HepG2 (cell line): ENCODE data around the gene INHA. TPM values are rescaled to one million over a fixed set of nuclear protein-coding genes. Genes with fewer than 3 reads are reported as not detected.

Experiments
- ARID3A ChIP-seq: IDR thresholded peaks from 2 replicates; pipeline ENCODE4 v1.6.1; 2012; ENCODE audit warnings: low read depth, low read length, improper control_type of control experiment
- CCDC6 ChIP-seq: sonication (generic); formaldehyde crosslinking; IDR thresholded peaks from 2 replicates; pipeline ENCODE4 v1.8.1; 2022; ENCODE audit warnings: mild to moderate bottlenecking, missing genetic modification reagents, moderate library complexity
- CEBPG ChIP-seq: IDR thresholded peaks from 2 replicates; pipeline ENCODE4 v1.6.1; 2016
- CTCF ChIP-seq: sonication (generic); formaldehyde crosslinking; IDR thresholded peaks from 2 replicates; pipeline ENCODE4 v1.5.0; 2020; ENCODE audit warnings: mild to moderate bottlenecking, missing genetic modification reagents, moderate library complexity
- FOXK2 ChIP-seq: fragments of 450-650 bp; IDR thresholded peaks from 2 replicates; pipeline ENCODE4 v1.6.1; 2016
- GMEB1 ChIP-seq: sonication (generic); formaldehyde crosslinking; IDR thresholded peaks from 2 replicates; pipeline ENCODE4 v1.5.1; 2020; ENCODE audit warnings: missing genetic modification reagents, mild to moderate bottlenecking, borderline replicate concordance
- KLF6 ChIP-seq: IDR thresholded peaks from 2 replicates; pipeline ENCODE4 v1.8.0; 2016; ENCODE audit warnings: missing biosample characterization, missing genetic modification reagents
- NCOR1 ChIP-seq: fragments of 200-600 bp; sonication (generic); IDR thresholded peaks from 2 replicates; pipeline ENCODE4 v1.7.0; 2017; ENCODE audit warnings: antibody characterized with exemption, low read length, borderline replicate concordance
- PRMT3 ChIP-seq: sonication (generic); formaldehyde crosslinking; IDR thresholded peaks from 2 replicates; pipeline ENCODE4 v1.8.1; 2022; ENCODE audit warnings: low read depth, mild to moderate bottlenecking, moderate library complexity, missing genetic modification reagents, borderline replicate concordance
- RORA ChIP-seq: sonication (generic); formaldehyde crosslinking; IDR thresholded peaks from 2 replicates; pipeline ENCODE4 v1.5.0; 2020; ENCODE audit warnings: mild to moderate bottlenecking, missing genetic modification reagents, moderate library complexity
- RXRB ChIP-seq: IDR thresholded peaks from 2 replicates; pipeline ENCODE4 v1.6.1; 2016; ENCODE audit warnings: borderline replicate concordance, missing genetic modification reagents, missing compliant biosample characterization
- SIN3A ChIP-seq: IDR thresholded peaks from 2 replicates; pipeline ENCODE4 v1.6.1; 2011; ENCODE audit warnings: low read depth, mild to moderate bottlenecking, control low read depth, low read length, borderline replicate concordance
- SMC3 ChIP-seq: IDR thresholded peaks from 2 replicates; pipeline ENCODE4 v1.6.1; 2011; ENCODE audit warnings: low read length, improper control_type of control experiment
- SUZ12 ChIP-seq: fragments of 150-350 bp; IDR thresholded peaks from 2 replicates; pipeline ENCODE4 v1.6.1; 2014; ENCODE audit warnings: low read depth, low read length
- ZNF350 ChIP-seq: sonication (generic); formaldehyde crosslinking; IDR thresholded peaks from 2 replicates; pipeline ENCODE4 v1.4.0; 2020; ENCODE audit warnings: mild to moderate bottlenecking, low read depth, missing genetic modification reagents, borderline replicate concordance
- ZNF558 ChIP-seq: sonication (generic); formaldehyde crosslinking; IDR thresholded peaks from 2 replicates; pipeline ENCODE4 v1.9.0; 2022; ENCODE audit warnings: mild to moderate bottlenecking, missing genetic modification reagents, borderline replicate concordance
- ZNF574 ChIP-seq: sonication (generic); formaldehyde crosslinking; IDR thresholded peaks from 2 replicates; pipeline ENCODE4 v1.4.0; 2020; ENCODE audit warnings: missing genetic modification reagents
- ZNF644 ChIP-seq: IDR thresholded peaks from 2 replicates; pipeline ENCODE4 v1.6.1; 2016; ENCODE audit warnings: low read depth
- polyA plus RNA-seq, 8 experiments: library from polyadenylated mRNA; depleted of rRNA in 3 of 8; stranded (reverse) in 7 of 8; unstranded in 1 of 8; fragments of >200 nt; fragmentation: Illumina TruSeq in 4 of 8; extraction: Trizol in 4 of 8; gene quantifications; 2 replicates each; pipeline versions ENCODE4 v1.2.1 to v1.2.3, GENCODE V29; 2011 to 2016; ENCODE audit warnings: low read depth in 4 of 8, missing spikeins in 1 of 8, mixed read lengths in 1 of 8; ENCODE audit not compliant: insufficient read depth in 1 of 8
- total RNA-seq, 5 experiments: library from RNA; depleted of rRNA; stranded (reverse); fragments of >200 nt; fragmentation: Illumina TruSeq; extraction: Trizol; gene quantifications; 2 replicates each; pipeline ENCODE4 v1.2.3, GENCODE V29; 2016; ENCODE audit warnings: low read depth in 1 of 5
- TF ChIP-seq, protein P1 (sequence below): sonication (generic); formaldehyde crosslinking; IDR thresholded peaks from 2 replicates; pipeline ENCODE4 v1.4.0; 2020; ENCODE audit warnings: missing genetic modification reagents, borderline replicate concordance

Gene INHA
- total and polyA plus RNA-seq, 2 of the 13 experiments (the other 11 are each of a cell fraction or from before 2014, with no cell fraction given) = 4.1 to 15.2 TPM

GRCh38 chr2:219545943-219546352, 26.2 kb upstream of the INHA start (continued):
- TF ChIP-seq RORA (CRISPR knock-in tag) (no peak), GMEB1 (CRISPR knock-in tag) (peak; percentile 32; the same call in 1 of the 2 replicates), PRMT3 (CRISPR knock-in tag) (no peak), SUZ12 (no peak), FOXK2 (no peak), CEBPG (CRISPR knock-in tag) (peak; percentile 93), SMC3 (peak; percentile 38), NCOR1 (peak; percentile 81), ARID3A (no peak; the same call in 1 of the 2 replicates), CCDC6 (0 out of 2 replicates have a peak, but pooled peaks have one; percentile 82), KLF6 (CRISPR knock-in tag) (0 out of 2 replicates have a peak, but pooled peaks have one; percentile 73), CTCF (CRISPR knock-in tag) (peak; percentile 26; the same call in 1 of the 2 replicates), ZNF644 (CRISPR knock-in tag) (peak; percentile 74), ZNF558 (no peak), SIN3A (peak; percentile 73; the same call in 1 of the 2 replicates), ZNF350 (CRISPR knock-in tag) (peak; percentile 33; the same call in 1 of the 2 replicates), RXRB (CRISPR knock-in tag) (peak; percentile 90), ZNF574 (CRISPR knock-in tag) (peak; percentile 72)
- TF ChIP-seq, protein P1, sequence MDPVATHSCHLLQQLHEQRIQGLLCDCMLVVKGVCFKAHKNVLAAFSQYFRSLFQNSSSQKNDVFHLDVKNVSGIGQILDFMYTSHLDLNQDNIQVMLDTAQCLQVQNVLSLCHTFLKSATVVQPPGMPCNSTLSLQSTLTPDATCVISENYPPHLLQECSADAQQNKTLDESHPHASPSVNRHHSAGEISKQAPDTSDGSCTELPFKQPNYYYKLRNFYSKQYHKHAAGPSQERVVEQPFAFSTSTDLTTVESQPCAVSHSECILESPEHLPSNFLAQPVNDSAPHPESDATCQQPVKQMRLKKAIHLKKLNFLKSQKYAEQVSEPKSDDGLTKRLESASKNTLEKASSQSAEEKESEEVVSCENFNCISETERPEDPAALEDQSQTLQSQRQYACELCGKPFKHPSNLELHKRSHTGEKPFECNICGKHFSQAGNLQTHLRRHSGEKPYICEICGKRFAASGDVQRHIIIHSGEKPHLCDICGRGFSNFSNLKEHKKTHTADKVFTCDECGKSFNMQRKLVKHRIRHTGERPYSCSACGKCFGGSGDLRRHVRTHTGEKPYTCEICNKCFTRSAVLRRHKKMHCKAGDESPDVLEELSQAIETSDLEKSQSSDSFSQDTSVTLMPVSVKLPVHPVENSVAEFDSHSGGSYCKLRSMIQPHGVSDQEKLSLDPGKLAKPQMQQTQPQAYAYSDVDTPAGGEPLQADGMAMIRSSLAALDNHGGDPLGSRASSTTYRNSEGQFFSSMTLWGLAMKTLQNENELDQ (CRISPR knock-in tag) = no peak
